Measurements from ENCODE around the gene SGMS1.
"Not testable (repeated sequence)": the region's sequence is repeated elsewhere in the genome, so short reads cannot be mapped to it uniquely, and the experiment has no call there.

Gene SGMS1

GRCh38 chr10:50447691-50448090 is 176.1 kb downstream of the SGMS1 start:
- no peak for DNase-seq

GRCh38 chr10:50445777-50446176 is 178.0 kb downstream of the SGMS1 start:
- DNase-seq, result not testable (repeated sequence)

- no peak for DNase-seq
These were observed 183.3 kb downstream of the SGMS1 start for GRCh38 chr10:50440489-50440888.

GRCh38 chr10:50439806-50440205 is 183.9 kb downstream of the SGMS1 start:
- DNase-seq, result no peak

GRCh38 chr10:50439187-50439586 is 184.6 kb downstream of the SGMS1 start:
- no peak for DNase-seq

GRCh38 chr10:50438049-50438936 is 185.5 kb downstream of the SGMS1 start:
- DNase-seq, result no peak

GRCh38 chr10:50437248-50437647 is 186.5 kb downstream of the SGMS1 start:
- DNase-seq, result no peak

- no peak for DNase-seq
These were observed 187.0 kb downstream of the SGMS1 start for GRCh38 chr10:50436805-50437204.

GRCh38 chr10:50432211-50433009 is 191.3 kb downstream of the SGMS1 start:
- no peak for DNase-seq

- DNase-seq, result no peak
These were observed 192.0 kb downstream of the SGMS1 start for GRCh38 chr10:50431791-50432190.

GRCh38 chr10:50431133-50431532 is 192.6 kb downstream of the SGMS1 start:
- no peak for DNase-seq

- DNase-seq, result no peak
These were observed 197.3 kb downstream of the SGMS1 start for GRCh38 chr10:50426485-50426884.

GRCh38 chr10:50425215-50425614 is 198.5 kb downstream of the SGMS1 start:
- DNase-seq, result not testable (repeated sequence)

- no peak for DNase-seq
These were observed 200.3 kb downstream of the SGMS1 start for GRCh38 chr10:50423448-50423847.

GRCh38 chr10:50422259-50422658 is 201.5 kb downstream of the SGMS1 start:
- no peak for DNase-seq

- no peak for DNase-seq
These were observed 202.6 kb downstream of the SGMS1 start for GRCh38 chr10:50421026-50421719.

- DNase-seq, result no peak
These were observed 203.6 kb downstream of the SGMS1 start for GRCh38 chr10:50420196-50420595.

- no peak for DNase-seq
These were observed 204.0 kb downstream of the SGMS1 start for GRCh38 chr10:50419756-50420155.

- DNase-seq, result no peak
These were observed 204.7 kb downstream of the SGMS1 start for GRCh38 chr10:50419091-50419490.

- DNase-seq, result no peak
These were observed 205.6 kb downstream of the SGMS1 start for GRCh38 chr10:50417886-50418830.

GRCh38 chr10:50417486-50417885 is 206.3 kb downstream of the SGMS1 start:
- no peak for DNase-seq

GRCh38 chr10:50416881-50417280 is 206.9 kb downstream of the SGMS1 start:
- no peak for DNase-seq
